Right ventricle myocardium inferior (tissue), 1 donor: Measurements from ENCODE around the gene CPXM1. TPM values are rescaled to one million over a fixed set of nuclear protein-coding genes. Genes with fewer than 3 reads are reported as not detected.
"Not testable (repeated sequence)": the region's sequence is repeated elsewhere in the genome, so short reads cannot be mapped to it uniquely, and the experiment has no call there.

ENCODE experiments used
- ATAC-seq: fragments of 200-7000 bp; cut with Tn5 transposase; one replicate; pipeline ENCODE4 v1.9.1; 2020; ENCODE audit warnings: mild to moderate bottlenecking, moderate library complexity
- DNase-seq: peaks from one replicate; pipeline ENCODE4 v3.0.0; 2021; ENCODE audit errors: missing footprints
- intact Hi-C: fragments of 100-400 bp; cut with DNase I; formaldehyde crosslinking; loops from one replicate; pipeline ENCODE4 v1.11.0; 2022
- long read RNA-seq: library from polyadenylated mRNA; unstranded; transcript quantifications from one replicate; pipeline ENCODE4 v2.0.0, GENCODE V29; 2021
- total RNA-seq: library from RNA; stranded (reverse); fragmentation: NEBNext Ultra II Directional; extraction: Animal tissue kit (Norgen Biotek cat#: 25700); gene quantifications from one replicate; pipeline ENCODE4 v1.2.1, GENCODE V29; 2021
- donor health status: DM: no; HTN: yes; CAD: no; lungs with severe emphysema.

CPXM1 gene
- 2.3 TPM for total RNA-seq
- long read RNA-seq, partial matches to known transcripts = 0 of 1 reads
- long read RNA-seq, other reads (novel, unspliced or antisense) = 0 of 1 reads

DNA sequence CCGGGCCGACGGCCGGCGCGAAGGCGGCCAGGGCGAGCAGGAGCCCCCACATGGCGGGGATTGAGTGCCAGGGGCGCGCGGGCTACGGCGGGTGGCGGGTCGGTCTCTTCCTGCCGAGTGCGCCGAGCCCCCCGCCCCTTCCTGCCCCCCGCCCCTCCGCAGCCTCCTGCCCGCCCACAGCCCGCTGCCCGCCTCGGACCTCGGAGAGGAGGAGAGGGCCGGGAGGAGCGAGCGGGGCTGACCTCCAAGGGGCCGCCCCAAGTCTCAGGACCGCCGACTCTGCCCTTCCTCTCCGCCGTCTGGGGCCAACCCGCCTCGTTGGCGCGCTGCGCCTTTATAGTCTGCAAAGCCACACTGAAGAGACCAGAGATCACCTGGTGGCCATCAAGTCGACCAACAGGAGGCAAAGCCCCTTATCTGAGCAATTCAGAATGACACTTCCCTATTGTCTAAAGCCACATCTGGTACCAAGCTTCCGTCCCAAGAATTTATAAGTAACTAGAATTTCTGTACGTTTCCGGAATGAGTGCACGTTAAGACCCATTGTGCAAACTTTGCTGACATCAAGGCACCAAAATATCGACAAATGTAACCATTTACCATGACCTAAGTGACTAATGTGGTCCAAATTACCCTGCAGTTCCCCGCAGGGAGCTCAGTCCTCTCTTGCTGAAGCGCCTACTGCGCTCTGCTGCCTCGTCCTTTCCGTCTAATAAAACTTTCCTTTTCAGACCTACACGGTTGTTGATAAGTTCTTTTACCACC lies at the start of gene CPXM1:
Gene CPXM1 (minus strand): TSS at position 107 of the 765 bp plus-strand sequence. CDS start 55 bp downstream, at position 52.
- DNase-seq (no peak), ATAC-seq (peak; percentile 23)

DNA sequence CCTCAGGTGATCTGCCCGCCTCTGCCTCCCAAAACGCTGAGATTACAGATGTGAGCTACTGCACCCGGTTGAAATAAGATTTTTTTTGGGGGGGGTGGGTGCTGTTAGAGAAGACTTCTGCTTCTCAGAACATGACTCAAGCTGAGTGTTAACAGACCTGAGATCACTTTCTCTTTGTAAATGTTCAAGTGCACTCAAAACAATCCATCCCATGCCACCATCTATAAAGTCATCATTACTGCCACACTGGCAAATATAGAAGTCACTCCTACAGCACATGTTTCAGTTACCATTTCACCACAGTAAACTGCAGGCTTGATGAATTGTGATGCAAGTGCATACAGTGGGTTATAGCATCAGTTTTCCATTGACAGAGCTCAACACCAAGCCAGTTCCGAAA lies 49.1 kb upstream of the CPXM1 start:
- ATAC-seq (no peak), DNase-seq (no peak)
- intact Hi-C loops = no loop called here

More for the DNA sequence above, at the start of gene CPXM1:
- intact Hi-C loops = no loop called here

DNA sequence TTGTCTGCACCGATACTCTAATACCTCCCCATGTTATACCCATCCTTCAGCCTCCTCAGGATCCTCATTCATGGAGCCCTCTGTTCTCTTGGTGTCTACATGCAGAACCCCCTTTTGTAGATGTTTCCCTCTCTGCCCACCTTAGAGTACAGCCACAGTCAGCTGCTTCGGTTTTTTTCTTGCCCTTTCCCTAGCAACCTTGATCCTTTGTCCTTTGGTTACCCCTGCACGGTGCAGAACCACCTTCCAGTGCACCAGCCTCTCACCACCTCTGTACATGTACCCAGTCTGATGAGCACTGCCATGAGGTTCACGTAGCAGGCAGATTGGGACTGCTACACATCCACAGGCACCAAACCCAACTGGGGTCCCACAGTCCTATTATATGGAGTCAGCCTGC lies 47.4 kb upstream of the CPXM1 start:
- no peak for ATAC-seq
- intact Hi-C loops = no loop called here
- peak; percentile 20 for DNase-seq

DNA sequence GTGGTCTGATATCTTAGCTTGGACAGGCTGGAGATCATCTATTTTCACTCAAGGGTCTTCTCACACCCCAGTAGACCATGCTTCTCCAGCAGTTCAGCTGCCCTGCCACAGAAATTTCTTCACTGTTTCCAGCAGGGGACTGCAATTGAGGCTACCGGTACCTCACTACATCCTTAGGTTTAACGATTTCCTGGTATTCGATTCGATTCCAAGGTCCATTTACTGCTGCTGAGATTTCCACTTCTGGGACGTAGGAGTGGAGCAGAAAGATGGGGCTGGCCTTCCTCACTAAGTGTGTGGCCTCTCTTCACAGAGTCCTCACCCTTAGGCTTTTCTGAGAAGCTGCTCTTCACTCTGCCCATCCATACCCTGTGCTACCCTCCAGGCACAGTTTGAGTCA lies 46.3 kb upstream of the CPXM1 start:
- ATAC-seq (no peak), DNase-seq (no peak)
- intact Hi-C loops = no loop called here

DNA sequence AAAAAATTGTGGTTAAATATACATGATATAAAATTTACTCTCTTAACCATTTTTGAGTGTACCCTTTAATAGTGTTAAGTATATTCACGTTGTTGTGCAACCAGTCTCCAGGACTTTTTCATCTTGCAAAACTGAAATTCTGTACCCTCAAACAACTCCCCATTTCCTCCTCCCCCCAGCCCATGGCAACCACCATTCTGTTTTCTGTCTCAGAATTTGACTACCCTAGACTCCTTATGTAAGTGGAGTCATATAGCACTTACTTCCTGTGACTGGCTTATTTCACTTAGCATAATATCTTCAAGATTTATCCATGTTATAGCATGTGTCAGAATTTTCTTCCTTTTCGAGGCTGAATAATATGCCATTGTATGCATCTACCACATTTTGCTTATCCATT lies 45.2 kb upstream of the CPXM1 start:
- intact Hi-C loops = no loop called here
- ATAC-seq (no peak), DNase-seq (no peak)

DNA sequence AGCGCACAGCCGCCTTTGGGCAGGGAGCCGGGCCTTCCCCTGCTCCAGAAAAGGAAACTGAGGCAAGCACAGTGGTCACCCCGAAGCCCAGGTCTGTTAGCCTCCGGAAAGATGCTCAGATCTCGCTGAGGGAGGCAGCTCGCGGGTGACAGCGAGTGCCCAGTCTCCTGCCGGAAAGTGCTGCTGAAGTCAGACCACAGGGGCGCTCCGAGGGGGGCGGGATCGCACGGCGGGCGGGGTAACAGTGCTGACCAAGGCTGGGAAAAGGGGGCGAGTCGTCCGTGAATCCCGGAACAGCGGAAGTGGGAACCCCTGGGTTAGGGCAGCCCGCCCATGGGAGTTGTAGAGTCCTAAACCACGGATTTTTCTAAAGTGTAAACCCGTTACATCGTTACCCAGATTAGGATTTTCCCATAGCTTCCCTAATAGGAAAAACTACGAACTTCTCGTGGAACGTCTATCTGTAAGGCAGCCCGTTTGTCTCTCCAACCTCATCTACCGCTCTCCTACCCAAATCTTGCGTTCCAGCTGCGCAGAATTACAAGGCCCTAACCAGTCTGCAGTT lies 40.6 kb upstream of the CPXM1 start:
- ATAC-seq (peak; percentile 51), DNase-seq (peak; percentile 88)
- intact Hi-C loops = loop anchor here (2.0 to 5.0 kb wide), 2 partner anchors 32 to 89 kb away; partner anchors contain the start of gene PTPRA

DNA sequence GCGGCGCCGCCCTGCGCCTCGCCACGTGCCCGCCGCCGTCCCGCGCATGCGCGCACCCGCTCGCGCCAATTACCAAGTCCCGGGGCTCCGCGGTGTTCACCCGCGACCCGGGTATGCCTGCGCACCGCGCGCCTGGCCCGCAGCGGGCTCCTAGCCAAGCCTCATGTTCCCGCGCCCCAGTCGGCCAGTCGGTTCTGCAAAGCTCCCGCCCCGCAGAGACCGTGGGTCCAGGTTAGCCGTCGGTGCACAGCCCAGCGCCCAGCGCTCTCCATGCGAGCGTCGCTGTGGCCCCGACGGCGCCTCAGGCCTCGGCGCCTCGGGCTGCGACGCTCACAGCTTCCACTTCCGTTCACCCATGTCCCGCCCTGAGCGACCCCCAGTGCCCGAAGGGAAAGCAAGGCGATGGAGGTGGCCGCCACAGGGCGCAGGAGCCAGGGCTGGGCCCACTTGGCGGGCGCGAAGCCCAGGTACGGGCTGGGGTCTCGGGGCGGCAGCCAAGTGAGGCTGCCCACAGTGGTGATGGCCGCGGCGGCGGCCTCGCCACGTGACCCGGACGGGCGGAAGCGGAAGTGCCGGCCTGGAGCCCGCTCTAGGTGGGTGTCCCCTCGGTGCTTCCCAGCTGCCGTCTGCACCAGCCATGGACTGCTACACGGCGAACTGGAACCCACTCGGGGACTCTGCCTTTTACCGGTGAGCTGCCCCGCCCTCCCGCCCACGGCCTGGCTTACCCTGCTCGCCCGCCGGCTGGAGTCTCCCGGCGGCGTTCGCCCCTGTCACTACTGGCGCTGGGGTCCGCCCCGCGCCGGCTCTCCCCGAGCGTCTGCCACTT lies 39.9 kb upstream of the CPXM1 start, which contains the start of the genes PCED1A and VPS16:
Gene PCED1A (minus strand): TSS at position 518 of the 829 bp plus-strand sequence. CDS start 743 bp downstream, outside the sequence.
Gene VPS16 (plus strand): TSS at position 608 of the 829 bp plus-strand sequence. CDS start 30 bp downstream, at position 638.
- intact Hi-C loops = loop anchor here (2.0 to 5.0 kb wide), 2 partner anchors 32 to 88 kb away; partner anchors contain the start of gene PTPRA
- ATAC-seq = peak; percentile 98
- DNase-seq = peak; percentile 92

DNA sequence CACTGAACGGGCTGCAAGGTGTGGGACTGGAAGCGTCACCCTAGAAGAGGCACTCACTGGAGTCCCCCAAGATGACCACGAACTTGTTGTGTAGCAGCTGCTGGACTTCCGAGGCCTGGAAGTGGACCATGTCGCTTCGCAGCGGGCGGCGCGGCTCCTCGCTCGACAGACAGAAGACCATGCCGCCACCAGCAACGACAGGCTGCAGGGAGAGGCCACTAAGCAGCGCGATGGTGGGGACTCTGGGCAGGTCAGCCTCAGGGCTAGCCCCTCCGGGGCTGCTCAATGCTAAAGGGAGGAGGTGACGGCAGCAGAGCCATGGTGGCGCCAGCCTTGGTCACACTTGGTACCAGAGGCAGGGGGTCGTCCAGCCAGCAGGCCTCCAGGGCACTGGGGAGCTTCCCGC lies 39.3 kb upstream of the CPXM1 start:
- DNase-seq (peak; percentile 67), ATAC-seq (no peak)
- intact Hi-C loops = loop anchor here (2.0 to 5.0 kb wide), 2 partner anchors 33 to 87 kb away; partner anchors contain the start of gene PTPRA

DNA sequence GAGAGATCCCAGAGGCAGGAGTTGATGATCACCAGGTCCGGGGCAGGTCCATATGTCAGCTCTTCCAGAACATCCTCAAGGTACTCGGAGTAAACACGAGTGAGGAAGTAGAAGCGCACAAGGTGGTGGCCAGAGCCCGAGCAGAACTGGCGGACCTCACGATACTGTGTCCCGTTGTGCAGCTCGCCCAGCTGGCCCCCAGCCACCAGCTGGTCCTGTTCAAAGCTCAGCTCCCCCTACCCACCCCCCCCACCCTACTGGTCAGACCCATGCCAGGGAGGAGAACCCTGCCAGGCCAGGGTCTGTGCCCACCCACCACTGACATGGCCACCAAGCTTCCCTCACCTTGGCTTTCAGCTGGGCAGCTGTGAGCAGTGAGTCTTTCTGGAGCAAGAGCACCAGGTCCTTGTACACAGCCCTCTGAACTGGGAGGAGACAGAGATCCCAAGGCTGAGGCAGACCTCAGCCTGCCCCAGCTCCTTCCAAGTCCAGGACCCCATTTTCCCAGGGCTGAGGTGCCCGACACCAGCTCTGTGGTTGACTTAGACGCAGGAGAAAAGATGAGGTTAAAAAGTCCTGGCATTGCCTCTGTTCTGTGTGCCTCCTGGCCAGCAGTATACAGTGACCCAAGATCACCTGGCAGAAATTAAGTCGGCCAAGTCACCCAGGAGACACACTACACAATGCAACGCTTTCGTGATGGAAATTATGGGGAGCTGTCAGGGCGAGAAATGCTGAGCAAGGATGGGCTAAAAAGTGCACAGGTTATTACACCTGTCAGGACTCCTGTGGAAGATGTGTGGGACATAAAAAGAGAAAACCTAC lies 38.6 kb upstream of the CPXM1 start:
- intact Hi-C loops = no loop called here
- DNase-seq (peak; percentile 20), ATAC-seq (no peak)

DNA sequence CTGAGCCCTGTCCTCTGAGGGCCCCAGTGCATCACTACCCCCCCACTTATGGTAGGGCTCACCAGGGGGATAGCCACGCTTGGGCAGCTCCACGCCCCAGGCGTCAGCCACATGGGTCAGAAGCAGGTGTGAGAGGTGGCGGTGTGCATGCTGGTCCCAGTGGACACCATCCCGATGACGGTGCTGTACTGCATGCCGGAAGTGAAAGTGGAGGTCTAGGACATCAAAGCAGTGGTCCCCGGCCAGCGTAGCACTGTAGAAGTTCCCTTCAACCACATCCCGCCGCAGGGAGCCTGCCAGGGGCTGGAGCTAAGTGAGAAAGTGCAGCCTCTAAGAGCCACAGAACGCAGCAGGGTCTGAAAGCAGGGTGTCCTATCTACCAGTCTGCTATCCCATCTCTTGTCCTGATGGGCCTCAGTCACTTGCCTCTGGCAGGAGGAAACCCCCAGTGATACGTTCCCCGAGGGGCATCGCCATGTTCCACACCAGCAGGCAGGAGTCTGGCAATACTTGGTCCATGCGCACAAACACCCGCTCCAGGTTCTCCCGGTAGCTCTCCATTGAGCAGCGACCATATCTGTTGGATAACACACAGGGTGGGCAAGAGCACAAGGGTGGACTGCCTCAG lies 37.9 kb upstream of the CPXM1 start:
- DNase-seq = peak; percentile 52
- no peak for ATAC-seq
- intact Hi-C loops = no loop called here

DNA sequence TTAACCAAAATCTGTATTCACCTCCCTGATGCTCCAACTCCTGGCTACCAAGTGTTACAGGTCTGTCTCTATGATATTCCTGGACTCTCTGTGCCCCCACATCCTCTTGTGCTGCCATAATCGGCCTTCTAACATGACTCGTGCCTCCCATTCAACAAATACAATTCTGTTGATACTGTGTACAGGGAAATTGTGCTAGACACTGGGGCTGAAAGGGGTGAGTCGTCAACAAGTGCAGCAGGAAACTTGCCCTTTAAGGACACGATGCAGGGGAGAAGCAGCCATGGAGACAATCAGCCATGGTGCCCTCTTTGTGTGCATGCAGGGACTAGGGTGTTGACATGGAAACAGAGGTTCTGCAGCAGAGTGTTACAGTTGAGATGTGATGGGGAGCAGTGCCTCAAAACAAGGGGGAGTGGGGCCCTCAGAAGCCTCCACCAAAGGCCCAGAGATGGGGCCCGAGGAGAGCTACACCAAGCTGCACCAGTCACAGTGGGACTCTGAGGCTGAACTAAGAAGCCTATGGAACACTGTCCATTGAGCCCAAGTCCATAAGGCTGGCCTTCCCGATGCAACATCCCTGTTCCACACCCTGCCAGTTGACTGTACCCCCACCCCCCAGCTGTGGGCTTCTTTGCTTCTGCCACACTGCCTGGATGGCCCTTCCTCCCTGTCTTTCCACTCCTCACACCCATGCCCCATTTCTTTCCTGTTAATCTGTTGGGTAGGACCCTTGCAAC lies 37.0 kb upstream of the CPXM1 start:
- intact Hi-C loops = no loop called here
- ATAC-seq = no peak
- no peak for DNase-seq

DNA sequence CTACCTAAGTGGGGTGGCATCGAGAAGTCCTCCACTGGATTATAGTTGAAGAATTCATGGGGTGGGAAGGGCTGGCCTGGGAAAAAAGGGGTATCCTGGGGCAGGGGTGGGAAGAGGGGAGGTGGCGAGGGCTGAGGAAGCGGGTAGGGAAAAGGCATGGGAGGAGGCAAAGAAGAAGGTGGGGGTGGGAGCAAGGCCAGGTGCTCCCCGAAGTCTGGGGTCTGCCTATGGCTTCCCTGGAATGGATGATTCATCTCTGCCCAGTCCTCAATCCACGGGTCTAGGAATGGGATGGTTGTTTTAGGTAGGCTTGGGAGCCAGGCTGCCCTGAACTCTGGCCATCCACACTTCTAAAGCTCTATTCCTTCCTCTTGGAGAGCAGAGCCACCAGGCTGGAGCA lies 35.6 kb upstream of the CPXM1 start:
- intact Hi-C loops = no loop called here
- no peak for ATAC-seq
- peak; percentile 31 for DNase-seq

DNA sequence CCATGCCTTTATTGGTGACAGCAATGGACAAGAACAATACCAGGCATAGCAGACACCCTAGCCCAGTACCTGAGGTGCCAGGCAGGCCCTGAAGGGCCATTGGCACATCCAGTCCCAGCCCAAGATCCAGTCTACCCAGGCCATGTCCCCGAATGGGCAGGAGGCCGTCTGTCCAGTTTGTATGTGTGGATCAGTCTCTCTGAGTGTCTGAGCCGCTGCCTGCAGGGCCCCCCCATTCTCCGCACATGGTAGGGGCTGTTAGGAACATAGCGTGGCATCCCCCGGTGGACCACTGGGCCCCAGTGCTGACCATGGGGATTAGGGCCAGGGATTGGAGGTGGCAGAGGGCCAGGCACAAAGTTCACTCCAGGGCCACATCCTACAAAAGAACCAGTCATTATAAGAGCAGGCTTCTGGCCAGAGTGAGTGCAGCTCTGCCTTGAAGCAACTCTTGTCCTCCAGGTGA lies 34.9 kb upstream of the CPXM1 start:
- ATAC-seq (no peak), DNase-seq (no peak)
- intact Hi-C loops = no loop called here

DNA sequence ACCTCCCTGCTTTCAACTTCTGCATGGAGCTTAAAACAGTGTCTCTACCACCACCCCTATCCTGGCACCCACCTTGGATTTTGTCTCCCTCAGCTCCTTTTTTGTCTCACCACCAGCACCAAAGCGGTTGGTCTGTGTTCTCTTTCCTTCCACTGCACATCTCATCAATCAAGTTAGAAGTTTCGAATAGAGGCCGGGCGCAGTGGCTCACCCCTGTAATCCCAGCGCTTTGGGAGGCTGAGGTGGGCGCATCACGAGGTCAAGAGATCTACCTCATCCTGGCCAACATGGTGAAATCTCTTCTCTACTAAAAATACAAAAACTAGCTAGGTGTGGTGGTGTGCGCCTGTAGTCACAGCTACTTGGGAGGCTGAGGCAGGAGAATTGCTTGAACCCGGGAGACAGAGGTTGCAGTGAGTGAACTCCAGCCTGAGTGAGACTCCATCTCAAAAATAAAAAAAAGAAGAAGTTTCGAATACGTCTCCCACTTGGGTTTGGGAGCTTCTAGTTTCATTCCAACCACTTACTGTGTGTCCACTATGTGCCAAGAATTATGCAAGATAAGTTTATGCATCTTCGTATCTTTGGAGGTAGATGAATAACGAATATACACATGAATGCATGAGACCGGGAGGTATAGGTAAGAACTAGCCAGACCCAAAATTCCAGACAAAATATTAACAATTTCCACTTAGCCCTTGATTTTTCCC lies 34.1 kb upstream of the CPXM1 start:
- no peak for ATAC-seq
- no peak for DNase-seq
- intact Hi-C loops = no loop called here

DNA sequence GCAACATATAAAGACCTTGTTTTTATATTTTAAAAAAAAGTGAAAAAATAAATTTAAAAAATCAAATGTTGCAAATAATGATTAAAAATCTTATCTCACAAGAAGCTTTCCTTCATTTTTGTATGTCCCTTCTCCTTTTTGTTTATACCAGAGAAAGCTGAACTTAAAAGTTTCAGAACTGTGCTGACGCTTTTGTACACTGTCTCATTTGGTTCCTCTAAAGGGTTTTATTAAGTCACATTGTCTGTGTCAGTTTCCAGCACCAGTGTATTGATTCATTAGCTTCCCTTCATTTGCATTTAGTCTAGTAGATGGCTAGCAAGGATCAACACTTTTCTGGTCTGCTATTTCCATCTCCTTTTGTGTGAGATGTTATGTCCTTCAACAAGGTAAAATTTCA lies 33.3 kb upstream of the CPXM1 start:
- no peak for ATAC-seq
- intact Hi-C loops = no loop called here
- no peak for DNase-seq

DNA sequence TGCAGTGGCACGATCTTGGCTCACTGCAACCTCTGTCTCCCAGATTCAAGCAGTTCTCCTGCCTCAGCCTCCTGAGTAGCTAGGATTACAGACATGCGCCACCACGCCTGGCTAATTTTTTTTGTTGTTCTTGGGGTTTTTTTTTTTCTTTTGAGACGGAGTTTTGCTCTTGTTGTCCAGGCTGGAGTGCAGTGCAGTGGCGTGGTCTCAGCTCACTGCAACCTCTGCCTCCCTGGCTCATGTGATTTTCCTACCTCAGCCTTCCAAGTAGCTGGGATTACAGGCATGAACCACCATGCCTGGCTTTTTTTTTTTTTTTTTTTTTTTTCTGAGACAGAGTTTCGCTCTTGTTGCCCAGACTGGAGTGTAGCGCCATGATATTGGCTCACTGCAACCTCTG lies 30.8 kb upstream of the CPXM1 start:
- intact Hi-C loops, ATAC-seq, DNase-seq: not testable (repeated sequence)
